ENCODE results near the gene FHIT.

FHIT gene

GRCh38 chr3:60073942-60074341 is 1177.3 kb downstream of the FHIT start:
- DNase-seq, result no peak

GRCh38 chr3:60073228-60073627 is 1178.0 kb downstream of the FHIT start:
- no peak for DNase-seq

- DNase-seq, result no peak
These were observed 1180.9 kb downstream of the FHIT start for GRCh38 chr3:60070366-60070765.

GRCh38 chr3:60065227-60065868 is 1185.9 kb downstream of the FHIT start:
- DNase-seq, result no peak

GRCh38 chr3:60064210-60065178 is 1186.8 kb downstream of the FHIT start:
- DNase-seq, result no peak

GRCh38 chr3:60056404-60056803 is 1194.8 kb downstream of the FHIT start:
- DNase-seq, result peak; percentile 28

GRCh38 chr3:60055765-60056164 is 1195.5 kb downstream of the FHIT start:
- no peak for DNase-seq

- DNase-seq, result peak; percentile 72
These were observed 1197.6 kb downstream of the FHIT start for GRCh38 chr3:60053526-60054265.

- peak; percentile 62 for DNase-seq
These were observed 1202.8 kb downstream of the FHIT start for GRCh38 chr3:60048447-60048848.

GRCh38 chr3:60047426-60048200 is 1203.6 kb downstream of the FHIT start:
- no peak for DNase-seq

GRCh38 chr3:60046210-60046609 is 1205.0 kb downstream of the FHIT start:
- no peak for DNase-seq

- no peak for DNase-seq
These were observed 1205.6 kb downstream of the FHIT start for GRCh38 chr3:60045686-60046085.

GRCh38 chr3:60036803-60037202 is 1214.4 kb downstream of the FHIT start:
- no peak for DNase-seq

GRCh38 chr3:60033901-60034453 is 1217.3 kb downstream of the FHIT start:
- DNase-seq, result no peak

- DNase-seq, result peak; percentile 32
These were observed 1220.3 kb downstream of the FHIT start for GRCh38 chr3:60030982-60031381.

- DNase-seq, result no peak
These were observed 1223.0 kb downstream of the FHIT start for GRCh38 chr3:60028233-60028632.

GRCh38 chr3:60027335-60027734 is 1223.9 kb downstream of the FHIT start:
- no peak for DNase-seq

- DNase-seq, result no peak
These were observed 1225.9 kb downstream of the FHIT start for GRCh38 chr3:60025096-60026050.

GRCh38 chr3:60024400-60024799 is 1226.9 kb downstream of the FHIT start:
- no peak for DNase-seq

- DNase-seq, result no peak
These were observed 1228.1 kb downstream of the FHIT start for GRCh38 chr3:60023189-60023588.

GRCh38 chr3:60017631-60018030 is 1233.6 kb downstream of the FHIT start:
- peak; percentile 69 for DNase-seq
